ENCODE results near the gene STAMBP. TPM values are rescaled to one million over a fixed set of nuclear protein-coding genes. Genes with fewer than 3 reads are reported as not detected.

Gene STAMBP
- total and polyA plus RNA-seq, 8 donors = 22.6 to 84.9 (median 33.1) TPM

DNA sequence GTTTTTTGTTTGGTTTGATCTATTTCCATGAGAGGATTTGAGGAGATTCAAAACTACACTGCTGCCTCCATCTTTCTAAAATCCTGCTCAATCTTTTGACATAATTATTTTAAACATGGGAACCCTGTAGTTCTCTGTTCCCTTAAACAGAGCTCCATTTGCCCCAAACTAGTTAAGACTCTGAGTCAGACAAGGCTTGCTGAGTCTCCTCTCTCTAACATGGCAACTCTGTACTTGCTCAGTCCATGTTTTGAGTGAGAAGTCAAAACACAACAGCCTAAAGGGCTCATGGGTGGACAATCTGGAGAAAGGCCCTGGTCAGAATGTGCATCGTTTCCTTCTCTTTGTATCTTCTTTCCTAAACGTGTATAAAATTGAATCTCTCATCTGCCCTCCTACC, 7.1 kb upstream of the STAMBP start:
- H3K27ac ChIP-seq = no peak overlapping the region
- H3K4me3 ChIP-seq = no peak overlapping the region
- TF ChIP-seq, protein P1, sequence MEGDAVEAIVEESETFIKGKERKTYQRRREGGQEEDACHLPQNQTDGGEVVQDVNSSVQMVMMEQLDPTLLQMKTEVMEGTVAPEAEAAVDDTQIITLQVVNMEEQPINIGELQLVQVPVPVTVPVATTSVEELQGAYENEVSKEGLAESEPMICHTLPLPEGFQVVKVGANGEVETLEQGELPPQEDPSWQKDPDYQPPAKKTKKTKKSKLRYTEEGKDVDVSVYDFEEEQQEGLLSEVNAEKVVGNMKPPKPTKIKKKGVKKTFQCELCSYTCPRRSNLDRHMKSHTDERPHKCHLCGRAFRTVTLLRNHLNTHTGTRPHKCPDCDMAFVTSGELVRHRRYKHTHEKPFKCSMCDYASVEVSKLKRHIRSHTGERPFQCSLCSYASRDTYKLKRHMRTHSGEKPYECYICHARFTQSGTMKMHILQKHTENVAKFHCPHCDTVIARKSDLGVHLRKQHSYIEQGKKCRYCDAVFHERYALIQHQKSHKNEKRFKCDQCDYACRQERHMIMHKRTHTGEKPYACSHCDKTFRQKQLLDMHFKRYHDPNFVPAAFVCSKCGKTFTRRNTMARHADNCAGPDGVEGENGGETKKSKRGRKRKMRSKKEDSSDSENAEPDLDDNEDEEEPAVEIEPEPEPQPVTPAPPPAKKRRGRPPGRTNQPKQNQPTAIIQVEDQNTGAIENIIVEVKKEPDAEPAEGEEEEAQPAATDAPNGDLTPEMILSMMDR (IDR thresholded peaks at IDR 0.05) = no peak
- TF ChIP-seq EP300 (IDR thresholded peaks at IDR 0.05) (no peak), POLR2AphosphoS5 (IDR thresholded peaks at IDR 0.05) (no peak), POLR2A (IDR thresholded peaks at IDR 0.05) (no peak)
- 54 to 74% (median 65%) methylated on average over 2 of the region's 2 CpGs for WGBS, 5 donors
- peaks cover 0 to 10% (median 0%) of the 10 kb centered on the region in 3 donors for H3K27me3 ChIP-seq
- H3K36me3 ChIP-seq = no peaks in the 10 kb centered on the region
- intact Hi-C loops (cut with DNase I; ENCODE audit: low total_unique reads) = loop anchor here (10.0 kb wide), 2 partner anchors 323 to 513 kb away; partner anchors contain the start of gene BOLA3
- no peak for DNase-seq
- peaks cover 0 to 4% (median 0%) of the 10 kb centered on the region in 4 donors for H3K4me1 ChIP-seq
- no peaks in the 10 kb centered on the region for H3K9me3 ChIP-seq

DNA sequence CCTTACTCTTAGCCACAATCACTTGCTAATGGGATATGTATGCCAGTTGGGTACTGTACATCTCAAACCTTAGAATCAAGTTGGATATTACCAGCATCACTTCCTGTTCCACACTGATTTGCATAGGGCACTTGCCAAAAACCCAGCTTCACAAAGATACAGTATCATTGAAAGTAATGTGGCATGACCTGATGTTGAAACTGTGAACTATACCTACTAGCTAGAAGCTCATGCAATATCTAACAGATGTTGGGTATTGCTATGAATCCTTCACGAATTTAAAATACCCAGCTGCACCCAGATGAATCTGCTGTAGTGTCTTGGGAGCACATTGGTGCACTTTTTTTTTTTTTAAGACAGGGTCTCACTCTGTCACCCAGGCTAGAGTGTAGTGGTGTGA, 6.5 kb upstream of the STAMBP start:
- no peaks in the 10 kb centered on the region for H3K9me3 ChIP-seq
- no peak overlapping the region for H3K27ac ChIP-seq
- no peak overlapping the region for H3K4me3 ChIP-seq
- peaks cover 0 to 10% (median 0%) of the 10 kb centered on the region in 3 donors for H3K27me3 ChIP-seq
- TF ChIP-seq, protein P1 (IDR thresholded peaks at IDR 0.05) = no peak
- no peaks in the 10 kb centered on the region for H3K36me3 ChIP-seq
- WGBS, 5 donors = 34 to 59% (median 45%) methylated on average over 1 of the region's 1 CpG
- no peak for DNase-seq
- intact Hi-C loops (cut with DNase I; ENCODE audit: low total_unique reads) = loop anchor here (10.0 kb wide), 2 partner anchors 323 to 513 kb away; partner anchors contain the start of gene BOLA3
- H3K4me1 ChIP-seq = peaks cover 0 to 4% (median 0%) of the 10 kb centered on the region in 4 donors

DNA sequence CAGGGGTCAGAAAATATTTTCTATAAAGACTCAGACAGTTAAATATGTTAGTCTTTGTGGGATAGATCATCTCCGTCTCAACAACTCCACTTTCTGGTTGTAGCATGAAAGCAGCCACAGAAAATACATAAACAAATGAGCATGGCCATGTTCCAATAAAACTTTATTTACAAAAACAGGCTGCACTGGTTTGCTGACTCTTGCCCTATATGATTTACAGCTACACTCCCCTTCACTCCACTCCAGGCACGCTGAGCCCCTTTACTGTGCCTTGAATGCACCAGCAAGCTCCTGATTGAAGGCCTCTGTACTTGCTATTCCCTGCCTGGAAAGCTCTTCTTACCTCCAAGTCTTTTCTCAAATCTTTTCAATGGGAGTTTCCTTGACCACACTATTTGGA, 5.8 kb upstream of the STAMBP start:
- TF ChIP-seq POLR2AphosphoS5 (IDR thresholded peaks at IDR 0.05) (no peak), POLR2A (IDR thresholded peaks at IDR 0.05) (no peak), EP300 (IDR thresholded peaks at IDR 0.05) (no peak)
- TF ChIP-seq, protein P1 (IDR thresholded peaks at IDR 0.05) = no peak
- WGBS, 5 donors = 66 to 83% (median 80%) methylated on average over 2 of the region's 2 CpGs
- intact Hi-C loops (cut with DNase I; ENCODE audit: low total_unique reads) = loop anchor here (10.0 kb wide), 2 partner anchors 322 to 512 kb away; partner anchors contain the start of gene BOLA3

DNA sequence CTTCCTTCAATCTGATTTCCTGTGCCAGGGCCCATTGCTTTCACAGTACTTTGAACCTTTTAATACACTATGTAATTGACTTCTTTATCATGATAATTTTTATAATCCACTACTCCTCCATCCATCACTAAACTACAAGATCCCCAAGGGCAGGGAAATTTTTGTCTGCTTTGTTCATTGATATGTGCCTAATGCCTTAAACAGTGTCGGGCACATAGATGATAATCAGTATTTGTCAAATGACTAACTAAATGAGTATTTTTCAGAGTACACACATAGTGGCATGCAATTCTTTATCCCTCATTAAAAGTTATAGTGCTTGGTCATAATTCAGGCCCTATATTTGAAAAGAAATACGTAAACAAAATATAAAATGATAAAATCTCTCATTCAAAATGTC, 5.3 kb upstream of the STAMBP start:
- Histone ChIP-seq H3K4me1 (peaks cover 6 to 13% (median 6%) of the 10 kb centered on the region in 4 donors), H3K27ac (no peak overlapping the region), H3K9me3 (no peaks in the 10 kb centered on the region), H3K36me3 (no peaks in the 10 kb centered on the region), H3K27me3 (peaks cover 0 to 1% (median 0%) of the 10 kb centered on the region in 3 donors), H3K4me3 (no peak overlapping the region)
- intact Hi-C loops (cut with DNase I; ENCODE audit: low total_unique reads) = loop anchor here (10.0 kb wide), 2 partner anchors 321 to 511 kb away; partner anchors contain the start of gene BOLA3
- TF ChIP-seq POLR2AphosphoS5 (IDR thresholded peaks at IDR 0.05) = no peak
- no peak for TF ChIP-seq POLR2A (IDR thresholded peaks at IDR 0.05)
- TF ChIP-seq EP300 (IDR thresholded peaks at IDR 0.05) = no peak
- TF ChIP-seq, protein P1 (IDR thresholded peaks at IDR 0.05) = no peak
- DNase-seq = no peak
- 29 to 41% (median 32%) methylated on average over 2 of the region's 2 CpGs for WGBS, 5 donors

More for the DNA sequence above, 5.8 kb upstream of the STAMBP start:
- H3K9me3 ChIP-seq = no peaks in the 10 kb centered on the region
- H3K36me3 ChIP-seq = no peaks in the 10 kb centered on the region
- H3K27ac ChIP-seq = no peak overlapping the region
- no peak overlapping the region for H3K4me3 ChIP-seq
- no peak for DNase-seq
- H3K4me1 ChIP-seq = peaks cover 1 to 9% (median 2%) of the 10 kb centered on the region in 4 donors
- H3K27me3 ChIP-seq = peaks cover 0 to 6% (median 0%) of the 10 kb centered on the region in 3 donors
